Liver (tissue), 3 donors: ENCODE measurements around the gene PARM1.

ENCODE experiments used
- RAD21 ChIP-seq, 2 donors: IDR thresholded peaks; 2 replicates each; pipeline ENCODE4 v1.6.1; 2016; ENCODE audit warnings: antibody characterized with exemption in 2 of 2, mild to moderate bottlenecking in 2 of 2
- SP1 ChIP-seq: IDR thresholded peaks from 2 replicates; pipeline ENCODE4 v1.6.1; 2018; ENCODE audit warnings: antibody characterized with exemption, mild to moderate bottlenecking
- TAF1 ChIP-seq: conservative IDR thresholded peaks from 2 replicates; pipeline ENCODE4 v1.6.1; 2016; ENCODE audit warnings: antibody characterized with exemption, mild to moderate bottlenecking
- TF ChIP-seq, protein P1 (sequence below): fragments of 150-350 bp; IDR thresholded peaks from 2 replicates; pipeline ENCODE4 v1.5.1; 2017; ENCODE audit warnings: improper control_type of control experiment, low read depth, low read length; ENCODE audit not compliant: missing input control
- TF ChIP-seq, protein P2 (sequence below): IDR thresholded peaks from 2 replicates; pipeline ENCODE4 v1.6.1; 2016; ENCODE audit warnings: antibody characterized with exemption
- donor health status: healthy.
- donor health status: healthy.

DNA sequence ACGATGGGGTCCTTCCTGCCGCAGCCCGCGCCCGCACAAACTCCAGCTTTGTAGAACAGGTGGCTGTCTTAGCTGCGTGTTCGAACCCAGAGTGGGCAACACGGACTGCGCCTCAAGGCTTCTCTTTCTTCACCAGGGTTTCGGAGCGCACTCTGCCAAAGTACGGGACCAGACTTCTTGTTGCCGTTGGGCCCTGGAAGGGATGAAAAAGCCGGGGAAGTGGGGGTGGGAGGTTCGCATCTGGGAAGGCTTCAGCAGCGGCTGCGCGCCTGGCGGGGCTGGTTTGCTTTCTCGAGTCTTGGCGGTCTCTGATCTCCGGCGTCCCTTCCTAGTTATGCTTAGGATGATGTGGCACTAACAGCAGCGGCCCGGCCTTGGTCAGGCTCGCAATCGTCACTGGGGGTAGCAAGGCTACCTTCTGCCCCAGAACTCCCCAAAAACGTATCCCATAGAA is 673 bp downstream of the PARM1 start:
- TF ChIP-seq, protein P1, sequence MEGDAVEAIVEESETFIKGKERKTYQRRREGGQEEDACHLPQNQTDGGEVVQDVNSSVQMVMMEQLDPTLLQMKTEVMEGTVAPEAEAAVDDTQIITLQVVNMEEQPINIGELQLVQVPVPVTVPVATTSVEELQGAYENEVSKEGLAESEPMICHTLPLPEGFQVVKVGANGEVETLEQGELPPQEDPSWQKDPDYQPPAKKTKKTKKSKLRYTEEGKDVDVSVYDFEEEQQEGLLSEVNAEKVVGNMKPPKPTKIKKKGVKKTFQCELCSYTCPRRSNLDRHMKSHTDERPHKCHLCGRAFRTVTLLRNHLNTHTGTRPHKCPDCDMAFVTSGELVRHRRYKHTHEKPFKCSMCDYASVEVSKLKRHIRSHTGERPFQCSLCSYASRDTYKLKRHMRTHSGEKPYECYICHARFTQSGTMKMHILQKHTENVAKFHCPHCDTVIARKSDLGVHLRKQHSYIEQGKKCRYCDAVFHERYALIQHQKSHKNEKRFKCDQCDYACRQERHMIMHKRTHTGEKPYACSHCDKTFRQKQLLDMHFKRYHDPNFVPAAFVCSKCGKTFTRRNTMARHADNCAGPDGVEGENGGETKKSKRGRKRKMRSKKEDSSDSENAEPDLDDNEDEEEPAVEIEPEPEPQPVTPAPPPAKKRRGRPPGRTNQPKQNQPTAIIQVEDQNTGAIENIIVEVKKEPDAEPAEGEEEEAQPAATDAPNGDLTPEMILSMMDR, result no peak
- TF ChIP-seq RAD21 (IDR thresholded peaks at IDR 0.05) (no peak), SP1 (no peak), TAF1 (no peak)
- TF ChIP-seq, protein P2, sequence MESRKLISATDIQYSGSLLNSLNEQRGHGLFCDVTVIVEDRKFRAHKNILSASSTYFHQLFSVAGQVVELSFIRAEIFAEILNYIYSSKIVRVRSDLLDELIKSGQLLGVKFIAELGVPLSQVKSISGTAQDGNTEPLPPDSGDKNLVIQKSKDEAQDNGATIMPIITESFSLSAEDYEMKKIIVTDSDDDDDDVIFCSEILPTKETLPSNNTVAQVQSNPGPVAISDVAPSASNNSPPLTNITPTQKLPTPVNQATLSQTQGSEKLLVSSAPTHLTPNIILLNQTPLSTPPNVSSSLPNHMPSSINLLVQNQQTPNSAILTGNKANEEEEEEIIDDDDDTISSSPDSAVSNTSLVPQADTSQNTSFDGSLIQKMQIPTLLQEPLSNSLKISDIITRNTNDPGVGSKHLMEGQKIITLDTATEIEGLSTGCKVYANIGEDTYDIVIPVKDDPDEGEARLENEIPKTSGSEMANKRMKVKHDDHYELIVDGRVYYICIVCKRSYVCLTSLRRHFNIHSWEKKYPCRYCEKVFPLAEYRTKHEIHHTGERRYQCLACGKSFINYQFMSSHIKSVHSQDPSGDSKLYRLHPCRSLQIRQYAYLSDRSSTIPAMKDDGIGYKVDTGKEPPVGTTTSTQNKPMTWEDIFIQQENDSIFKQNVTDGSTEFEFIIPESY, result no peak
